HepG2 (cell line): ENCODE measurements around the gene MRPS10. TPM values are rescaled to one million over a fixed set of nuclear protein-coding genes. Genes with fewer than 3 reads are reported as not detected.
A peak's percentile ranks its signal among the peaks of the same experiment; 100 is the strongest.

Experiments used
- ARNT ChIP-seq: fragments of 450-650 bp; IDR thresholded peaks from 2 replicates; pipeline ENCODE4 v1.6.1; 2017
- CBX1 ChIP-seq: IDR thresholded peaks from one replicate; pipeline ENCODE4 v1.6.1; 2016; ENCODE audit warnings: antibody characterized with exemption, low read depth
- CENPT ChIP-seq: sonication (generic); formaldehyde crosslinking; IDR thresholded peaks from 2 replicates; pipeline ENCODE4 v1.8.0; 2022; ENCODE audit warnings: low read depth, mild to moderate bottlenecking, moderate library complexity, missing genetic modification reagents
- CREBL2 ChIP-seq: sonication (generic); formaldehyde crosslinking; IDR thresholded peaks from 2 replicates; pipeline ENCODE4 v1.8.1; 2023; ENCODE audit warnings: missing genetic modification reagents, mild to moderate bottlenecking, borderline replicate concordance
- DBP ChIP-seq: sonication (generic); formaldehyde crosslinking; IDR thresholded peaks from 2 replicates; pipeline ENCODE4 v1.4.0; 2020; ENCODE audit warnings: missing genetic modification reagents; ENCODE audit errors: not compliant biosample characterization
- ELF3 ChIP-seq: IDR thresholded peaks from 2 replicates; pipeline ENCODE4 v1.6.1; 2016; ENCODE audit warnings: missing genetic modification reagents, missing compliant biosample characterization
- GTF2F1 ChIP-seq: fragments of 150-350 bp; IDR thresholded peaks from 2 replicates; pipeline ENCODE4 v1.6.1; 2014; ENCODE audit warnings: low read length
- JARID2 ChIP-seq: sonication (generic); formaldehyde crosslinking; IDR thresholded peaks from 2 replicates; pipeline ENCODE4 v1.8.1; 2023; ENCODE audit warnings: missing genetic modification reagents, inconsistent platforms; ENCODE audit not compliant: insufficient replicate concordance
- JUN ChIP-seq: sonication (generic); formaldehyde crosslinking; IDR thresholded peaks from 2 replicates; pipeline ENCODE4 v1.4.0; 2020; ENCODE audit warnings: mild to moderate bottlenecking, missing genetic modification reagents
- KLF6 ChIP-seq: IDR thresholded peaks from 2 replicates; pipeline ENCODE4 v1.8.0; 2016; ENCODE audit warnings: missing biosample characterization, missing genetic modification reagents
- MYNN ChIP-seq: sonication (generic); formaldehyde crosslinking; IDR thresholded peaks from 2 replicates; pipeline ENCODE4 v1.4.0; 2020; ENCODE audit warnings: mild to moderate bottlenecking, low read depth, missing genetic modification reagents
- NKX3-1 ChIP-seq: sonication (generic); formaldehyde crosslinking; IDR thresholded peaks from 2 replicates; pipeline ENCODE4 v1.5.0; 2020; ENCODE audit warnings: missing genetic modification reagents
- NR1H2 ChIP-seq: sonication (generic); formaldehyde crosslinking; IDR thresholded peaks from 2 replicates; pipeline ENCODE4 v1.8.1; 2022; ENCODE audit warnings: low read depth, missing genetic modification reagents, borderline replicate concordance
- RFXAP ChIP-seq: sonication (generic); formaldehyde crosslinking; IDR thresholded peaks from 2 replicates; pipeline ENCODE4 v1.4.0; 2020; ENCODE audit warnings: missing genetic modification reagents, borderline replicate concordance
- TFDP1 ChIP-seq: IDR thresholded peaks from 2 replicates; pipeline ENCODE4 v1.6.1; 2016; ENCODE audit warnings: missing compliant biosample characterization, missing genetic modification reagents, borderline replicate concordance
- TMF1 ChIP-seq: sonication (generic); formaldehyde crosslinking; IDR thresholded peaks from 2 replicates; pipeline ENCODE4 v1.8.1; 2022; ENCODE audit warnings: low read depth, missing genetic modification reagents
- WIZ ChIP-seq: sonication (generic); formaldehyde crosslinking; IDR thresholded peaks from 2 replicates; pipeline ENCODE4 v1.5.1; 2020; ENCODE audit warnings: mild to moderate bottlenecking, missing genetic modification reagents
- ZBTB1 ChIP-seq: sonication (generic); formaldehyde crosslinking; IDR thresholded peaks from 2 replicates; pipeline ENCODE4 v1.4.0; 2020; ENCODE audit warnings: missing genetic modification reagents, borderline replicate concordance
- ZBTB8A ChIP-seq: sonication (generic); formaldehyde crosslinking; IDR thresholded peaks from 2 replicates; pipeline ENCODE4 v1.4.0; 2020; ENCODE audit warnings: mild to moderate bottlenecking, low read depth, missing genetic modification reagents, borderline replicate concordance
- ZFAT ChIP-seq: sonication (generic); formaldehyde crosslinking; conservative IDR thresholded peaks from 2 replicates; pipeline ENCODE4 v1.8.1; 2023; ENCODE audit warnings: missing genetic modification reagents, inconsistent platforms
- ZFY ChIP-seq: sonication (generic); formaldehyde crosslinking; IDR thresholded peaks from 2 replicates; pipeline ENCODE4 v1.4.0; 2020; ENCODE audit warnings: missing genetic modification reagents
- ZNF510 ChIP-seq: sonication (generic); formaldehyde crosslinking; IDR thresholded peaks from 2 replicates; pipeline ENCODE4 v1.4.0; 2020; ENCODE audit warnings: low read depth, mild to moderate bottlenecking, missing genetic modification reagents
- ZNF619 ChIP-seq: sonication (generic); formaldehyde crosslinking; IDR thresholded peaks from 2 replicates; pipeline ENCODE4 v1.4.0; 2020; ENCODE audit warnings: mild to moderate bottlenecking, missing genetic modification reagents
- ZNF790 ChIP-seq: sonication (generic); formaldehyde crosslinking; IDR thresholded peaks from 2 replicates; pipeline ENCODE4 v1.8.0; 2022; ENCODE audit warnings: missing genetic modification reagents, mild to moderate bottlenecking, borderline replicate concordance
- polyA plus RNA-seq, 8 experiments: library from polyadenylated mRNA; depleted of rRNA in 3 of 8; stranded (reverse) in 7 of 8; unstranded in 1 of 8; fragments of >200 nt; fragmentation: Illumina TruSeq in 4 of 8; extraction: Trizol in 4 of 8; gene quantifications; 2 replicates each; pipeline versions ENCODE4 v1.2.1 to v1.2.3, GENCODE V29; 2011 to 2016; ENCODE audit warnings: low read depth in 4 of 8, missing spikeins in 1 of 8, mixed read lengths in 1 of 8; ENCODE audit not compliant: insufficient read depth in 1 of 8
- total RNA-seq, 5 experiments: library from RNA; depleted of rRNA; stranded (reverse); fragments of >200 nt; fragmentation: Illumina TruSeq; extraction: Trizol; gene quantifications; 2 replicates each; pipeline ENCODE4 v1.2.3, GENCODE V29; 2016; ENCODE audit warnings: low read depth in 1 of 5
- TF ChIP-seq, protein P1 (sequence below): sonication (generic); formaldehyde crosslinking; IDR thresholded peaks from 2 replicates; pipeline ENCODE4 v1.5.0; 2020; ENCODE audit warnings: missing genetic modification reagents
- TF ChIP-seq, protein P2 (sequence below): sonication (generic); formaldehyde crosslinking; IDR thresholded peaks from 2 replicates; pipeline ENCODE4 v1.4.0; 2020; ENCODE audit warnings: missing genetic modification reagents

MRPS10 gene
- total and polyA plus RNA-seq, 2 of the 13 experiments (the other 11 are each of a cell fraction or from before 2014, with no cell fraction given) = 31.7 to 54.6 TPM

DNA sequence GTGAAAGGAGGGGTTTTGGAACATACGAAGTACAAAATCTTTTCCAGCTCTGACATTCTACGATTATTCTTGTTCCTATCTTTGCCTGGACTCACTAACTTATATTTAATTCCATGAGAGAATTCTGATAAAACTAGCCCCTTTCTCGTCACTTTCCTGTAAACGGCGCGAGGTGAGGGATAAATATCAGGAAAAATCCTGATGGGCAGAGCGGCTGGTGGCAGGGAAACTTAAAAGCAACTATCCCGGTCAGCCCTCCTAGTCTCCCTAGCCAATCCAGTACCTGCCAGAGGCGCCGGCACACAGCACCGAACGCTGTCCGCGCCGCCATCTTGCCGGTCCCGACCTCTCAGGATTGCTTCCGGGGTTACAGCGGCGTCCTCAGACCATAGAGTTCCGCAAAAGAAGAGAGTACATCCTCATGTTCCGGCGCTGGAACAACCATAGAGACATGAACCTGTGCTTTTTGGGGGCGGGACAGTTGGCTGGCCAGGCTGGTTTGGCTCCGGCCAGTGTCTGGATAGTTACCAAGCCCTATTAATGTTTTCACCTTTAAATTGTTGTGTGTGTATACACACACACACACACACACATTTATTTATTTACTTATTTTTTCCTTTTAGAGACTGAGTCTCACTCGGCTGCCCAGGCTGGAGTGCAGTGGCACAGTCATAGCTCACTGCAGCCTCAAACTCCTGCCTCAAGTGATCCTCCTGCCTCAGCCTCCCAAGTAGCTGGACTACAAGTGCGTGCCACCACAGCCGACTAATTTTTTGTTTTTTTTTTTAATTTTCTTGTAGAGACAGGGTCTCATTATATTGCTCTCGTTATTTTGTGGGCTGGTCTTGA lies at the start of gene MRPS10 (continued):
- TF ChIP-seq TMF1 (CRISPR knock-in tag) (no peak), ZNF790 (CRISPR knock-in tag) (peak; percentile 55; the same call in 1 of the 2 replicates), TFDP1 (CRISPR knock-in tag) (no peak; the same call in 1 of the 2 replicates), RFXAP (CRISPR knock-in tag) (peak; percentile 86; the same call in 1 of the 2 replicates), MYNN (CRISPR knock-in tag) (0 out of 2 replicates have a peak, but pooled peaks have one; percentile 46), NKX3-1 (CRISPR knock-in tag) (peak; percentile 77; the same call in 1 of the 2 replicates), ELF3 (peak; percentile 85), JARID2 (CRISPR knock-in tag) (peak; percentile 68), ZFY (CRISPR knock-in tag) (peak; percentile 65; the same call in 1 of the 2 replicates), DBP (CRISPR knock-in tag) (peak; percentile 16), NR1H2 (no peak), CBX1 (peak; percentile 65), ZFAT (CRISPR knock-in tag) (no peak), ARNT (no peak), GTF2F1 (no peak), WIZ (CRISPR knock-in tag) (peak; percentile 89; the same call in 1 of the 2 replicates), KLF6 (CRISPR knock-in tag) (peak; percentile 97), JUN (CRISPR knock-in tag) (no peak), ZBTB8A (CRISPR knock-in tag) (no peak), ZNF619 (CRISPR knock-in tag) (0 out of 2 replicates have a peak, but pooled peaks have one; percentile 38), ZBTB1 (CRISPR knock-in tag) (no peak), ZNF510 (no peak; the same call in 1 of the 2 replicates), CREBL2 (CRISPR knock-in tag) (no peak), CENPT (CRISPR knock-in tag) (no peak)
- TF ChIP-seq, protein P1, sequence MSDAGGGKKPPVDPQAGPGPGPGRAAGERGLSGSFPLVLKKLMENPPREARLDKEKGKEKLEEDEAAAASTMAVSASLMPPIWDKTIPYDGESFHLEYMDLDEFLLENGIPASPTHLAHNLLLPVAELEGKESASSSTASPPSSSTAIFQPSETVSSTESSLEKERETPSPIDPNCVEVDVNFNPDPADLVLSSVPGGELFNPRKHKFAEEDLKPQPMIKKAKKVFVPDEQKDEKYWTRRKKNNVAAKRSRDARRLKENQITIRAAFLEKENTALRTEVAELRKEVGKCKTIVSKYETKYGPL (CRISPR knock-in tag) = peak; percentile 64; the same call in 1 of the 2 replicates
- TF ChIP-seq, protein P2, sequence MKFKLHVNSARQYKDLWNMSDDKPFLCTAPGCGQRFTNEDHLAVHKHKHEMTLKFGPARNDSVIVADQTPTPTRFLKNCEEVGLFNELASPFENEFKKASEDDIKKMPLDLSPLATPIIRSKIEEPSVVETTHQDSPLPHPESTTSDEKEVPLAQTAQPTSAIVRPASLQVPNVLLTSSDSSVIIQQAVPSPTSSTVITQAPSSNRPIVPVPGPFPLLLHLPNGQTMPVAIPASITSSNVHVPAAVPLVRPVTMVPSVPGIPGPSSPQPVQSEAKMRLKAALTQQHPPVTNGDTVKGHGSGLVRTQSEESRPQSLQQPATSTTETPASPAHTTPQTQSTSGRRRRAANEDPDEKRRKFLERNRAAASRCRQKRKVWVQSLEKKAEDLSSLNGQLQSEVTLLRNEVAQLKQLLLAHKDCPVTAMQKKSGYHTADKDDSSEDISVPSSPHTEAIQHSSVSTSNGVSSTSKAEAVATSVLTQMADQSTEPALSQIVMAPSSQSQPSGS = peak; percentile 89
